Kidney glomerular epithelial cell (primary cell): Measurements from ENCODE around the gene MUTYH.
"Not testable (repeated sequence)": the region's sequence is repeated elsewhere in the genome, so short reads cannot be mapped to it uniquely, and the experiment has no call there.

Experiments
- DNase-seq: peaks from one replicate; lab custom pipeline; 2025; lab: John Stamatoyannopoulos, UW

MUTYH gene

DNA sequence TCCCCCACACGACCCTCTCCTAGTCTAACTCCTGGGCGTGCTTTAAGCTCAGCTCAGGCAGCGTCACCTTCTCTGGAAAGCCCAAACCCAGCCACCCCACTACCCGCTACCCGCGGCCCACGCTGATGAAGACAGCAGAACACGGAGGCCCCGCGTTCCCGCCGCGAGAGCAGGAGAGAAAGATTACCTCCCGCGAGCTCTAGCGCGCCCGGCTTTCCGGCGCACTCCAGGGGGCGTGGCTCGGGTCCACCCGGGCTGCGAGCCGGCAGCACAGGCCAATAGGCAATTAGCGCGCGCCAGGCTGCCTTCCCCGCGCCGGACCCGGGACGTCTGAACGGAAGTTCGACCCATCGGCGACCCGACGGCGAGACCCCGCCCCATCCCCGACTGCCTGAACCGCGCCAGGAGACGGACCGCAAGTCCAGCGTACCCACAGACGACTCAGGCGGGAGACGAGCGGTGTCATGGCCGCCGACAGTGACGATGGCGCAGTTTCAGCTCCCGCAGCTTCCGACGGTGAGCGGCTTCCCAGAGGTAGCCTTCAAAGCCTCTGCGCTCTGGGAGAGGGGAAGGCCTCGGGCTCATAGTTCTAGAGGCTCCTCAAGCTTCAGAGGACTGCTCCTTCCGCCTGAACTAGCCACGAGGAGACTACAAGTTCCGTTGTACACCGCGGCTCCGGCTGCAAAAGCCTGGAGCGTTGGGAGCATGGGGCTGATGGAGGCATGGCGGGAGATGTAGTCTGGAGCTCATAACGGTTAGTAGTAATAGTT is at the start of gene MUTYH, which contains the start of gene TOE1:
Gene MUTYH (minus strand): TSS at position 652 of the 770 bp plus-strand sequence. CDS start 5,935 bp downstream, outside the sequence.
Gene TOE1 (plus strand): TSS at position 382 of the 770 bp plus-strand sequence. CDS start 83 bp downstream, at position 465.
- peak; percentile 81 for DNase-seq

DNA sequence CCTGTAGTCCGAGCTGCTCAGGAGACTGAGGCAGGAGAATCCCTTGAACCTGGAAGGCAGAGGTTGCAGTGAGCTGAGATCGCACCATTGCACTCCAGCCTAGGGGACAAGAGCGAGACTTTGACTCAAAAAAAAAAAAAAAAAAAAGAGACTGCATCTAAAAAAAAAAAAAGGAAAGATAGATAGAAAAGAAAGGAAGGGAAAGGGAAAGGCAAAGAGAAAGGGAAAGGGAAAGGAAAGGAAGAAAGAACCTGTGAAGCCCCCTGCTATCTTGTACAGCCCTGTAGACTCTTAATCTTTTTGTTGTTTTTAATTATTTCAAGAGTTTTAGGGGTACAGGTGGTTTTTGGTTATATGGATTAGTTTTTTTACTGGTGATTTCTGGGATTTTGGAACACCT is 46.0 kb upstream of the MUTYH start:
- DNase-seq = no peak

DNA sequence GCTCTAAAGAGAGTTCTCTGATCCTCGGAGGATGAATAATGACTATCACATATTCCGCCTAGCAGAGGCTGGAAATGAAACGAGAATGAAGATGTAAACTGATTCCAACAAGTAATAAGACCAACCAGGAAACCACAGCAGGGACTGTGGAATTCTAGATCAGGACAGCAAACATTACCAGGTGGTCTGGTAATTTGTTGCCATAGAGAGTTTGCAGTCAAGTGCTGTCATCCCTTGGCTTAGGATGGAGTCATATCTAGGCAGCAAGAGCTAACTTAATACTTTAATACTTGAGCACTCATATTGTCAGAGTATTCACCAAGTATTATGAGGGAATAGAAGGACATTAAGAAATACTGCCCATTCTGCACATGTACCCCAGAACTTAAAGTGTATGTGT is 45.1 kb upstream of the MUTYH start:
- no peak for DNase-seq

DNA sequence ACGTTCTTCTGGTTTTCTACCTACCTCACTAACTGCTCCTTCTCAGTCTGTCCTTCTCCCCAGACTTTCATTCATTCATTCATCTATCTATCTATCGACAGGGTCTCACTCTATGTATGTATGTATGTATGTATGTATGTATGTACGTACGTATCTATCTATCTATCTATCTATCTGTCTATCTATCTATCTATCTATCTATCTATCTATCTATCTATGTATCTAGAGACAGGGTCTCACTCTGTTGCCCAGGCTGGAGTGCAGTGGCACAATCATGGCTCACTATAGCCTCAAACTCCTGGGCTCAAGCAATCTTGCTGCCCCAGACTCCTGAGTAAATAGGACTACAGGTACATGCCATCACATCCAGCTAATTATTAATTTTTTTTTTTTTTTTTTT is 44.0 kb upstream of the MUTYH start:
- DNase-seq = not testable (repeated sequence)

DNA sequence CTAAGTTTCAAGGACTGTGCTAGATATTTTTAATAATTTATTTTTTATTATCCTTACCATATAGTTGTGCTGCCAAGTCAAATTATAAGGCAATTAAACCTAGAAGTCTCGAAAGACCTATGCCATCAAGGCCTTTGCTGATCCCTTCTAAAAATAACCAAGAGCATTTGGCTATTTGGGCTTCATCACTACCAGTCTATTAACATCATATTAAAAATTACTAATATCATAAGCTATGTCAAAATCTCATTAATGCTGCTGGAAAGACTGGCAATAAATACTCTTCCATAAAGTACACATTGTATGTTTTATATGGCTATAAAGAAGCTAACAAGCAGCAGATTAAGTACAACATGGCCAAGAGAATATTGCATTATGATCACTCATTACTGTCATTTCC is 43.0 kb upstream of the MUTYH start:
- no peak for DNase-seq

DNA sequence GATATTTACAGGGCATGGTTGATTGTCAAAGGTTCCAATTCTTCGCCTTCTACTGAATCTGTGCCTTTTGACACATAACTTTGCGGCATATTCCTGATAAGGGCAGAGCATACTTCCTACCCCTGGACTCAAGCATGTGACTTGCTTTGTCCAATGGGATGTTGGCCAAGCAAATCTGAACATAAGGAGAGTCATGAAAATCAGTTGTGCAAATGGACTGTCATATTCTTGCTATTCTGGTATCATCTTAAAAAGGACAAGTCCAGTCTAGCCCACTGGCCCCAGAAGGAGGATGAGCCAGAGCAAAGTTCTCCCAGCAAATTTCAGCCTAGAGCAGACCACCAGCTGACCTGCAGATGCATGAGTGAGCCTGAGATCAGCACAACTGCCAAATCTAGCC is 41.0 kb upstream of the MUTYH start:
- no peak for DNase-seq

DNA sequence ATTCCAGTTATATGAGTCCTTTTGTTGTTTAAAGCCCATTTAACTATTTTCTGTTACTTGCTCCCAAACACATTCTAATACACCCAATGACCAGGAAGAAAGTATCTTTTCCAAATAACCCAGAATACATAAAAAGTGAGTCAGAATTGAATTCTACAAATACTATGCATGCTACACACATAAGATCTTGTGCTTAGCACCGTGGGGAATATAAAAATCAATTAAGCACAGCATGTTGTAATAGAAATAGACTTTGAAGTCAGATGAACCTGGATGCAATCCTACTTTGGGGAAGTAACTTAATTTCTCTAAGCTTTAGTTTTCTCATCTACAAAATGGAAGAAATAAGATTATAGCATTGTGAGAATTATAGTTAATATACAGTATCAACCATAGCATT is 40.5 kb upstream of the MUTYH start:
- DNase-seq = no peak

DNA sequence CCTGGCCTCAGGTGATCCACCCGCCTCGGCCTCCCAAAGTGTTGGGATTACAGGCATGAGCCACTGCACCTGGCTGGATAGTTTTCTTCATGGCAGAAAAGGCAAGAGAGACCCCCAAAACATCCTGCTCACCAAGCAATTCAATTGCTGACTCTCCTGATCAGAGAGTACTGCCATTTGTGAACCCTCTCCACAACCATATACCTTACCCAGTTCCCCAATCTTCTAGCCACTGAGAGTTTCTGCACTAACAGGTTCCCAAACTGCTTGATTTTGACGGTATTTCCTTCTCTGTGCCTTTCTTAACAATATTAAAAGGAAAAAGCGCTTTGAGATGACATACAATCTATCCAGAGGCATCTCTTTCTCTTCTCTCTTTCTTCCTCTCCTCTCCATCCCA is 39.9 kb upstream of the MUTYH start:
- no peak for DNase-seq

DNA sequence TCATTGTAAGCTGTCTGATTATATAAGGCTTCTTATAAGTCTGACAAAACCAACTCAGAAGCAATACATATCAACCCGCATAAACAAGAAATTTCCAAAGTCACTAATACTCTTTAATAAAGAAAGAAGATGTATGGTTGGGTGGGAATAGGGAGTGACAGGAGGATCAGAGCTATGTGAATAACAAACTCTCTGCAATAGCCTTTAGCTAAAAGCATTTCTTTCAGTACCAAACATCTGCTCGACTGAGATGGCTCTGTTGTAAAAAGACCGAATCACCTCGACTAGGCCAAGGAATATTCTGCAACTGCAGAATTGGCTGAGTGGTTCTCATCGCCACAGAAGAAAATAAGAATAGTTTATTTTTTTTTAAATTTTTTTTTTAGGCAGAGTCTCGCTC is 39.3 kb upstream of the MUTYH start:
- no peak for DNase-seq

DNA sequence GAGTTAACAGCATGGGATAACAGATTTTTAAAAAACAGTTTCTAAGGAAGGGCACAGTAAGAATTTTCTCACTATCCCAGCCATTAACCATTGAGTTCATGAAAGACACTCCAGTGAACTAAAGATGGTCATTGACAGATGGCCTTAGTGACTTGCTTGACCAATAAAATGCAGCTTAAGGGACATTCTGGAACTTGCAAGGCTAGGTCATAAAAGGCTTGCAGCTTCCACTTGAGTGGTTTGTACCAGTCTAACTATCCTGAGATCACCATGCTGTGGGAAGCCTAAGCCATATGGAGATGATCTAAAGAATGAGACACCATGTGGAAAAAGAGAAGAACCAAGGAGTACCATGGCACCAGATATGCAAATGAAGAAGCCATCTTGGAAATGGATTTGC is 37.9 kb upstream of the MUTYH start:
- DNase-seq = no peak

DNA sequence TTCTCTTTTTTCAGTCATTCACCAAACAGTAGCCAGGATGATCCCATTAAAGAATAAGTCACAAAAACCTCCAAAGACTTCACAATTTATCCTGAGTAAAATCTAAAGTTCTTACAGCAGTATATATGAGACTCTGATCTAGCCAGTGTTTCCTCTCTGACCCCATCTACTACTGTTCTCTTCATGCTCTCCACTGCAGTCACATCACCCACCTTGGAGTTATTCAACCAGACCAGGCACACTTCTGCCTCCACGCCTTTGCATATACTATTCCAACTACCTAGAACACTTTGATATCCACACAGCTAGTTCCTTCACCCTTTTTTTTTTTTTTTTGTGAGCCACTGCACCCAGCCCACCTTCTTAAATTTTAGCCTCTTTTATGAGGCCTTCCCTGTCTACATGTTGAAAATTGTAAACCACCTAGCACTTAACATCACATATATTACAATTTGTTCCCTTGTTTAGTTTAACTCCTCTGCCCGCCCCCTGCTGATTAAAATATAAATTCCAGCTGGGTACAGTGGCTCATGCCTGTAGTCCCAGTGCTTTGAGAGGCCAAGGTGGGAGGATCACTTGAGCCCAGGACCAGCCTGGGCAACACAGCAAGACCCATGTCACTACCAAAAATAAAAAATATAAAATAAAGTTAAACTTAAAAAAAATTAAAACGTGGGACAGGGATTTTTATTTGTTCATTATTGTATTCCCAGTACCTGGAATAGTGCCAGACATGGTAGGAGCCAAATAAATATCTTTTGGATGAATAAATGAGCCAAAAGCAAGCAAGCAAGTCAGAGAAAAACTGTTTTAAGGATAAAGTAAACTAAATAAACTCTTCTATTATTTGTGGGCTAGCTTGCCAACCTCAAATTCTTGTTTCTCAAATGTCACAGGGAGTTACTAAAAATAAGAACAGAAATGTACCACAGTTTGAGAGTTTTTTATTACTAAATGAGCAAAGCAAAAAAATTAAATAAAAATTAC is 35.2 kb upstream of the MUTYH start:
- no peak for DNase-seq

DNA sequence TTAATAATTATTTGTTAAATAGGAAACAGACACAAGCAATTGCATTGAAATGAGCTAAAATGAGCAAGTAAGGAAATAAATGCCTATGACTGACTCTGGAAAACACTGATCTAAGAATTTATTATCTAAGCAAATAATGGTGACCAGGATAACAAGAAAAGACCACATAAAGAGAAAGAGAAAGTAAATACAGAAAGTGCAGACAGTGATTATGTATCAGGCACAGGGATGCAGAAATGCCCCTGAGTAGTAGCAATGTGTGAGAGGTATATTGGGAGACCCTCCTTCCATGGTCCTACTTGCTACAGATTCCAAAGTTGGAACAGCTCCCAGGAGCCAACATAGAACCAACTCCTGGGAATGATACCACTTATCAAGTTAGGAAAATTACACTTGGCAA is 33.3 kb upstream of the MUTYH start:
- DNase-seq = no peak

DNA sequence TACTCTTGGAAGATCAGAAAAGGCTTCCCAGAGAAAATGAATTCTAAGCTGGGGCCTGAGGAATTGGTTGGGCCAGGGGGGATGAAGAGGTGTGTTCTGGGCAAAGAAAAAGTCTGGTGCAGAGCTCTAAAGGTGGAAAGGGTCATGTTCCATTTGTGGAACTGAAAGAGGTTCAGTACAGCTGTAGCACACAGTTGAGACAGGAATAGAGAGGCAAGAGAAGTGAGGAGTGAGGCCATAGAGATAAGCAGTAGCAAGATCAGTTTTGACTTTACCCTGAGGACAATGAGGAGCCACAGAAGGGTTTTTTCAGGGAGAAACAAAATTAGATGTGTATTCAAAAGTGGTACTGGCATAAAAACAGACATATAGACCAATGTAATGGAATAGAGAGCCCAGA is 30.3 kb upstream of the MUTYH start:
- no peak for DNase-seq

DNA sequence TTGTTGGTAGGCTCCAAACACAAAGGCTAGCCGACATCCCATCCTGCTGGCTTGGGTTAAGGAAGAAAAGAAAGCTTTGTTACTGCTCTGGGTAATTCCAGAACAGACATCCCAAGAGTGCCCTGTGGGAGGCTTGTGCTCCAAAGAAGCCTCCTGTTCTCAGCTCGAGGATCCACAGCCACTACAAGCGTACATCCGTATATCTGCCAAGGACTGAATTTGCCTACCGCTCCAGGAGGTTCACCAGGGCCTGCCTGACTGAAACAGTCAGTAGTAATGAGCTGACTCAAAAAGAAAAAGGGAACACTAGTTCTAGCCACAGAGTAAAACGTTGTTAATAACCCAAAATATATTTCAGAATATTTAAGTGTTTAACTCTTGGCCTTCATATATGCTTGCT is 24.8 kb upstream of the MUTYH start:
- DNase-seq = no peak

DNA sequence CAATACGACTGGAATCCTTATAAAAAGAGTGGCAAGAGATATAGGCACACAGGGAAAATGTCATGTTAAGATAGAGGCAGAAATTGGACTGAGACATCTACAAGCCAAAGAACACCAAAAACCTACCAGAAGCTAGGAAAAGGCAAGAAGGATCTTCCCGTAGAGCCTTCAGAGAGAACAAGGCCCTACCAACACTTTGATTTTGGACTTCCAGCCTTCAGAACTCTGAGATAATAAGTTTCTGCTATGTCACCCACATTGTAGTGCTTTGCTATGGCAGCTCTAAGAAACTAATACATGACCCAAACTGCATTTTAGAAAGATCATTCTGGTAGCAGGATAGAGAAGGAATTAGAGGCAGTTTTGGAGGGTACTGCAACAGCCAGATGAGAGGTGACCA is 24.1 kb upstream of the MUTYH start:
- DNase-seq = no peak

DNA sequence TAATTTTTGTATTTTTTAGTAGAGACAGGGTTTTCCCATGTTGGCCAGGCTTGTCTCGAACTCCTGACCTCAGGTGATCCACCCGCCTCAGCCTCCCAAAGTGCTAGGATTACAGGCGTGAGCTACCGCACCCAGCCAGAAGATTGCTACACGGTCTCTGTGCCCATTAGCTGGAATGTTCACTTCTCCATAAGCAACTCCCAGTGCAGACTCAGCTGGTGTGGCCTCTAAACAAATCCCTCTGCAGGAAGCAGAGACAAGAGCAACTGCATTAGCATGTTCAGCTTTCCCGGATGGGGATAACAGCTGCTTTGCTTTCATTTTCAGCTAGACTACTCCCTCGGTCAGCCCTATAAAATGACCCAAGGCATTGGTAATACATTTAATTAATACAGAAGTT is 20.7 kb upstream of the MUTYH start:
- DNase-seq = peak; percentile 46

DNA sequence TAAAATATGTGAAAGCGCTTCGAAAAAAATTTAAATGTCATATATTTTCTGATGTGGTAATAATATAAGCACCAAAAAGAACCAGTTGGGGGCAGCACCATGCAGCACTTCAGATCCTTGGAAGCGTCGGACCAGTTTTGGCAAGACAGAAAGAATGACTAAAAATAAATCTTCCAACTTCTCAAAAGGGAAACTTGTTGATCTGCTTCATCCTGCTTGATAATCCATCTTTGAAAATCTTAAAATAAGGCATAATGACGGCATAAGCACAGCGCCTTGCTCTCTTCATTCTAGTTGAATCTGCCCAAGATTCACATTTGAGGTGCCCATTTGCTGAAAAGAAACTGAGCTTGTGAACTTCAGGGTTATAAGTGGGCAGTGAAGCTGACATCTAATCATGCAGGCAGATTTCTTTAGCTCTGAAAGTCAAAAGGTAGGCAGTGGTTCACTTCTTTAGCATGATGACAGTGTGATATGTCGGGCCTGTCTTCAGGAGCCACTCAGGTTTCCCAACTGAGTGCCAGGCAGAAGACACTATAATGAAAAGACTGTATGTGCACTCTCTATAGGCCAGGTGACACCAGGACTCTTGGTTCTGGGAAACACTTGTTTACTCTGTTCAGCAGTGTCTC is 19.8 kb upstream of the MUTYH start:
- peak; percentile 43 for DNase-seq

DNA sequence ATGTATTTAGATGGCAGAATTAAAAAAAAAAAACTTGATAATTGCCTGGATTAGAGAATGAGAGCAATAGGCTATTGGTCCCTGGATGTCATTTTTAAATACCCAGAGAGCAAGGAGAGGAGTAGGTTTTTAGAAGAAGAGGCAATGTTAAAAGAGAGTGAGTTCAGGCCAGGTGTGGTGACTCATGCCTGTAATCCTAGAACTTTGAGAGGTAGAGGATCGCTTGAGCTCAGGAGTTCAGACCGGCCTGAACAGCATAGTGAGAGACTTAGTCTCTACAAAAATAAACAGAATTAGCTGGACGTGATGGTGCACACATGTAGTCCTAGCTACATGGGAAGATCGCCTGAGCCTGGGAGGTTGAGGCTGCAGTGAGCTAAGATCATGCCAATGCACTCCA is 15.9 kb upstream of the MUTYH start:
- no peak for DNase-seq

DNA sequence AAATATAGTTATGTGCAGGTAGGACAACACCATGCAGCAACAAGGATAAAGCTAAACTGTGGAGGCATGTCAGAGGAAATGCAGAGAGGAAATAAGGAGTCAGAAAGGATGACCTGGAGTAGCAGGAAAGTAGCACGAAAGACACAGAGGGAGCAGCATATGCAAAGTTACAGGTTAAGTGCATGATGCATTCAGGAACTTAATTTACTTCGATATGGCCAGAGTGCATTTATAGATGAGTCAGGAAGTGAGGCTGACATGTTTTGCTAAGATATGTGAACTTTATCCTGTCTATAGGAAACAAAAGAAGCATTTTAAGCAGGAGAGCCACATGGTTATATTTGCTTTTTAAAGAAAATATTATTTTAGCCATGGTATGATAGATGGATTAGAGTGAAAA is 15.4 kb upstream of the MUTYH start:
- no peak for DNase-seq

DNA sequence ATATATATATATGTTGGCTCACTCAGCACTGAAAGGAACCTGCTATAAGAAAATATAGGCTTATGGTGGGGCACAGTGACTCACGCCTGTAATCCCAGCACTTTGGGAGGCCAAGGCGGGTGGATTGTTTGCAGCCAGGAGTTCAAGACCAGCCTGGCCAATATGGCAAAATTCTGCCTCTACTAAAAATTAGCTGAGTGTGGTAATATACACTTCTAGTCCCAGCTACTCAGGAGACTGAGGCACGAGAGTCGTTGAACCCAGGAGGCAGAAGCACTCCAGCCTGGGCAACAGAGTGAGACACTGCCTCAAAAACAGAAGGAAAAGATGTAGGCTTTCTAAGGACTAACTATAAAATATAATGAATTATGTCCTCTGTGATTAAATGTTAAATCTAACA is 14.6 kb upstream of the MUTYH start:
- no peak for DNase-seq

DNA sequence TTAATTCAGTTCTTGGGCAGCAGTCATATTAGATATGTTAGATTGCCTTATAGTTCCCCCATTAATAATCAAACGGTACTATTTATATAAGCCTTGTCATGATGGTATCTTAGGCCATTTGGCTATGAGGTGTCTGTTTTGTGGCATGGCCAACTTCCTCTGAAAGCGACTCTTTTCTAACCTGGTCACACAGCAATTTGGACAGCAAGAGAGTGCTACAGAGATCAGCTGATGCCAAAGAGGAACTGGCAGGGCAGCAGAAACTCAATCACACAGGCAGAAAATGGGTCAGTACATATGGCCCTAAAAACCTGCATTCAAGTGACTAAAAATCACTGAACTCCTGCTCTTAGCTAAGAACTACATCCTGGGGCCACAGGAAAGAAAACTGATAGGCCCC is 13.4 kb upstream of the MUTYH start:
- no peak for DNase-seq

DNA sequence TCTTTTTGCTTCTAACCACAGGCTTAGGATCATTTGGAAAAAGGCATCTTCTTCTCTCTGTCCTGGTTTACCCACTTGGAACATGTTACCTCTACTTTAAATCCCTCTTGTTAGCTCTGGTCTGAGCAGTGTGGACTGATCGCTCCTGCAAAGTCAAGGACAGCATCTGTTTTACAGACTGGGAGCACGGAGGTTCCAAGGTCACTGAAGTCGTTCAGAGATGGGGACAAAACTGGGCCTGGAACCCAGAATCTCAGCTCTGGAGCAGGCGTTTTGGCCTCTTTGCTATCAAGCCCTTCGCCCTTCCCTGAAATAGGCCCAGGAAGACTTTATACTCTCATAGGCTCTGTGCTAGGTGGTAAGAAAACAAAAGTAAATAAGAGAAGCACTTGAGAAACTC is 11.3 kb upstream of the MUTYH start:
- no peak for DNase-seq
